ENCODE data around the gene SSR2. TPM values are rescaled to one million over a fixed set of nuclear protein-coding genes. Genes with fewer than 3 reads are reported as not detected.

The SSR2 gene
- total RNA-seq, 1 donor from 2014 or later: 564 TPM

- FAIRE-seq: no peak
- peaks cover 2% of the 10 kb centered on the region for H3K36me3 ChIP-seq (ENCODE audit: control insufficient read depth, insufficient read depth, low read length)
- TF ChIP-seq, protein P1, sequence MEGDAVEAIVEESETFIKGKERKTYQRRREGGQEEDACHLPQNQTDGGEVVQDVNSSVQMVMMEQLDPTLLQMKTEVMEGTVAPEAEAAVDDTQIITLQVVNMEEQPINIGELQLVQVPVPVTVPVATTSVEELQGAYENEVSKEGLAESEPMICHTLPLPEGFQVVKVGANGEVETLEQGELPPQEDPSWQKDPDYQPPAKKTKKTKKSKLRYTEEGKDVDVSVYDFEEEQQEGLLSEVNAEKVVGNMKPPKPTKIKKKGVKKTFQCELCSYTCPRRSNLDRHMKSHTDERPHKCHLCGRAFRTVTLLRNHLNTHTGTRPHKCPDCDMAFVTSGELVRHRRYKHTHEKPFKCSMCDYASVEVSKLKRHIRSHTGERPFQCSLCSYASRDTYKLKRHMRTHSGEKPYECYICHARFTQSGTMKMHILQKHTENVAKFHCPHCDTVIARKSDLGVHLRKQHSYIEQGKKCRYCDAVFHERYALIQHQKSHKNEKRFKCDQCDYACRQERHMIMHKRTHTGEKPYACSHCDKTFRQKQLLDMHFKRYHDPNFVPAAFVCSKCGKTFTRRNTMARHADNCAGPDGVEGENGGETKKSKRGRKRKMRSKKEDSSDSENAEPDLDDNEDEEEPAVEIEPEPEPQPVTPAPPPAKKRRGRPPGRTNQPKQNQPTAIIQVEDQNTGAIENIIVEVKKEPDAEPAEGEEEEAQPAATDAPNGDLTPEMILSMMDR (IDR thresholded peaks at IDR 0.05; ENCODE audit: insufficient read depth, low read length, severe bottlenecking): no peak
- H3K27me3 ChIP-seq (ENCODE audit: control insufficient read depth, insufficient read depth, low read length): no peaks in the 10 kb centered on the region
- no peak overlapping the region for H3K4me3 ChIP-seq (ENCODE audit: low read depth, low read length)
- no peak for DNase-seq (ENCODE audit: low read depth)
These were observed 35.6 kb upstream of the SSR2 start for GRCh38 chr1:156056326-156056849.

- no peaks in the 10 kb centered on the region for H3K27me3 ChIP-seq (ENCODE audit: control insufficient read depth, insufficient read depth, low read length)
- TF ChIP-seq, protein P1 (IDR thresholded peaks at IDR 0.05; ENCODE audit: insufficient read depth, low read length, severe bottlenecking): no peak
- H3K4me3 ChIP-seq (ENCODE audit: low read depth, low read length): peak overlapping the region; percentile 81
- DNase-seq (ENCODE audit: low read depth): no peak
- no peak for FAIRE-seq
- peaks cover 5% of the 10 kb centered on the region for H3K36me3 ChIP-seq (ENCODE audit: control insufficient read depth, insufficient read depth, low read length)
These were observed 34.7 kb upstream of the SSR2 start for GRCh38 chr1:156055281-156056048.

DNA sequence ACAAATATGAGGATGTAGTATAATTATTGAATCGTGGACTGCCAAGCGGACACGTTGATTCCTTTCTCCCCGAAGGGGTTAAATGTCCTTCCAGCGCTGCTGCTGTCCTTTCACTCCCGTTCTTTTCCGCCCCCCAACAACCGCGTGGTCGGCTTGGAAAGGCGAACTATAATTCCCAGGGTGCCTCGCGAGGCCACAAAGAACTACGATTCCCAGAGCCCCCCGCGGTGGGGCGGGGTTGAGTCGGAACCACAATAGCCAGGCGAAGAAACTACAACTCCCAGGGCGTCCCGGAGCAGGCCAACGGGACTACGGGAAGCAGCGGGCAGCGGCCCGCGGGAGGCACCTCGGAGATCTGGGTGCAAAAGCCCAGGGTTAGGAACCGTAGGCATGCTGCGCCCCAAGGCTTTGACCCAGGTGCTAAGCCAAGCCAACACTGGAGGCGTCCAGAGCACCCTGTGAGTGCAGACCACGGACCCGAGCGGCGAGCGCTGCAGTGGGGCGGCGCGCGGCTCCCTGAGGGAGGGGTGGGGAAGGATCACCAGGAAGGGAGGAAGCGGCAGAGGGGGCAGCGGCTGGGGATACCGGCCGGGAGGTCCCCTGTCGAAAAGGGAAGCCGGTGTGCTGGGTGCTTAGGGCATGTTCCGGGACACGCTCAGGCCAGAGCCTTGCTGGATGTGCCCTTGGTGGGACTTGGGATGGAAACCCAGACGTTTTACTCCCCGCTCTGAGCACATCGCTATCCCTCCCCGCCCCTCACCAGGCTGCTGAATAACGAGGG lies 33.9 kb upstream of the SSR2 start, which contains the start of gene LAMTOR2:
TSS of gene LAMTOR2 (plus strand) at position 283 of the 781 bp plus-strand sequence. CDS start at position 391, 108 bp downstream.
- Histone ChIP-seq H3K27me3 (ENCODE audit: control insufficient read depth, insufficient read depth, low read length) (no peaks in the 10 kb centered on the region), H3K36me3 (ENCODE audit: control insufficient read depth, insufficient read depth, low read length) (peaks cover 7% of the 10 kb centered on the region), H3K4me3 (ENCODE audit: low read depth, low read length) (peak within 1 kb of the TSS; percentile 81)
- TF ChIP-seq, protein P1 (IDR thresholded peaks at IDR 0.05; ENCODE audit: insufficient read depth, low read length, severe bottlenecking): no peak
- peak; percentile 91 for DNase-seq (ENCODE audit: low read depth)
- FAIRE-seq: no peak

DNA sequence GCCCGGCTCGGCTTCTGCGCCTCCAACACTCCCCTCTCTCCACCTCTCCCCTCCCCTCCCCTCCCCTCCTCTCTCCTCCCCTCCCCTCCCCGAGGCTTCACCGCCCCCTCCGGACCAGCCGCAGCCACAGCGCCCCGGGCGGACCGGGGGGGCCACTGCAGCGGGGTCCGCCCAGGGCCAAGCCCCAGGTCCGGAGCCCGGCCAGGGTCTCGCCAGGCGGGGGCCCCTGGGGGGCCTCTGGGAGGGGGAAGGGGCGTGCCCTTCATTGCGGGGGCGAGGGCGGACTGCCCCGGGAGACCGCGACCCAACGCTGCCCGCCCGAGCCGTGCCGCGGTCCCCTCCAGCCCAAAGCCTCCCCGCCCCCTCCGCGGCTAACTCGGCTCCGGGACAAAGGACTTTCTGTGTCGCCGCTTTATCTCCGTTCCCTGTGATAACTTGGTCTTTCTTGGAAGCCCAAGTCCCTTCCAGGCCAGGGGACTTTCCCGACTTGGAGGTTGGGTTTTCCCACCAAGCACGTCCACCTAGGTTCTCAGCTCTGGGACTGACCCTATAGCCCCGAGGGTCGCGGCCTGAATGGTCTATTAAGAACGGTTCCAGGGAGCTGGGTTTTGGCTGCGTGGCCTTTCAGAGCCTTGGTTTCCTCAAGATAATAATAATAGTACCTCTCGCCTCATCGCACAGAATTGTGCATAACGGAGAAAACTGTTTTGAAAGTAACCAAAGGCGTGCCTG lies 33.2 kb upstream of the SSR2 start, which contains the start of gene UBQLN4:
TSS of gene UBQLN4 (minus strand) at position 31 of the 732 bp plus-strand sequence. CDS start 97 bp downstream, outside the sequence.
- Histone ChIP-seq H3K27me3 (ENCODE audit: control insufficient read depth, insufficient read depth, low read length) (no peaks in the 10 kb centered on the region), H3K36me3 (ENCODE audit: control insufficient read depth, insufficient read depth, low read length) (peaks cover 10% of the 10 kb centered on the region), H3K4me3 (ENCODE audit: low read depth, low read length) (peak within 1 kb of the TSS; percentile 81)
- DNase-seq (ENCODE audit: low read depth) (peak; percentile 53), FAIRE-seq (no peak)
- TF ChIP-seq, protein P1 (IDR thresholded peaks at IDR 0.05; ENCODE audit: insufficient read depth, low read length, severe bottlenecking): peak; percentile 37
